Liver (tissue), 9 donors: ENCODE results near the gene ZNF579. TPM values are rescaled to one million over a fixed set of nuclear protein-coding genes. Genes with fewer than 3 reads are reported as not detected.

ENCODE experiments used
- DNase-seq: peaks from one replicate; pipeline ENCODE4 v3.0.0-alpha.2; 2017; ENCODE audit warnings: low spot score
- H3K27ac ChIP-seq, 2 donors: one replicate each; pipeline ENCODE4 v1.7.0; 2013; ENCODE audit warnings: inconsistent platforms in 2 of 2, low read length in 2 of 2, control low read depth in 1 of 2, low read depth in 1 of 2, mild to moderate bottlenecking in 1 of 2
- H3K27me3 ChIP-seq, 4 donors: one replicate each; pipeline versions ENCODE4 v1.6.1 to v1.7.0; 2013; ENCODE audit warnings: low read length in 3 of 4, inconsistent platforms in 1 of 4, mild to moderate bottlenecking in 1 of 4, moderate library complexity in 1 of 4; ENCODE audit not compliant: control insufficient read depth in 4 of 4, insufficient read depth in 4 of 4
- H3K36me3 ChIP-seq, 4 donors: one replicate each; pipeline versions ENCODE4 v1.6.1 to v1.7.0; 2013; ENCODE audit warnings: low read length in 3 of 4, mild to moderate bottlenecking in 3 of 4, low read depth in 1 of 4, moderate library complexity in 1 of 4; ENCODE audit not compliant: control insufficient read depth in 4 of 4, insufficient read depth in 3 of 4
- H3K4me1 ChIP-seq, 4 donors: one replicate each; pipeline versions ENCODE4 v1.6.1 to v1.7.0; 2013; ENCODE audit warnings: low read length in 3 of 4, mild to moderate bottlenecking in 3 of 4, moderate library complexity in 1 of 4; ENCODE audit not compliant: control insufficient read depth in 4 of 4, insufficient read depth in 4 of 4
- H3K4me3 ChIP-seq, 3 donors: one replicate each; pipeline versions ENCODE4 v1.6.1 to v1.7.0; 2013; ENCODE audit warnings: low read length in 3 of 3, control low read depth in 1 of 3, low read depth in 1 of 3, mild to moderate bottlenecking in 1 of 3
- H3K9ac ChIP-seq, 2 donors: one replicate each; pipeline ENCODE4 v1.7.0; 2013; ENCODE audit warnings: low read length in 2 of 2, mild to moderate bottlenecking in 2 of 2, moderate library complexity in 2 of 2, control low read depth in 1 of 2, low read depth in 1 of 2
- H3K9me3 ChIP-seq, 4 donors: one replicate each; pipeline versions ENCODE4 v1.6.1 to v1.7.0; 2013; ENCODE audit warnings: low read length in 3 of 4; ENCODE audit not compliant: control insufficient read depth in 4 of 4
- FOXA1 ChIP-seq: IDR thresholded peaks from 2 replicates; pipeline ENCODE4 v1.6.1; 2016; ENCODE audit warnings: antibody characterized with exemption
- FOXA2 ChIP-seq: IDR thresholded peaks from 2 replicates; pipeline ENCODE4 v1.6.1; 2016; ENCODE audit warnings: antibody characterized with exemption
- GABPA ChIP-seq, 2 donors: IDR thresholded peaks in 1 of 2; conservative IDR thresholded peaks in 1 of 2; 2 replicates each; pipeline ENCODE4 v1.6.1; 2016; ENCODE audit warnings: antibody characterized with exemption in 2 of 2, mild to moderate bottlenecking in 1 of 2, moderate library complexity in 1 of 2
- HNF4A ChIP-seq, 2 donors: conservative IDR thresholded peaks; 2 replicates each; pipeline ENCODE4 v1.6.1; 2016; ENCODE audit warnings: antibody characterized with exemption in 2 of 2, mild to moderate bottlenecking in 2 of 2
- HNF4G ChIP-seq: IDR thresholded peaks from 2 replicates; pipeline ENCODE4 v1.6.1; 2016; ENCODE audit warnings: antibody characterized with exemption
- JUND ChIP-seq, 2 donors: IDR thresholded peaks; 2 replicates each; pipeline ENCODE4 v1.6.1; 2016; ENCODE audit warnings: antibody characterized with exemption in 2 of 2
- NR2F2 ChIP-seq: IDR thresholded peaks from 2 replicates; pipeline ENCODE4 v1.6.1; 2016; ENCODE audit warnings: antibody characterized with exemption
- RAD21 ChIP-seq, 2 donors: IDR thresholded peaks; 2 replicates each; pipeline ENCODE4 v1.6.1; 2016; ENCODE audit warnings: antibody characterized with exemption in 2 of 2, mild to moderate bottlenecking in 2 of 2
- RXRA ChIP-seq, 2 donors: IDR thresholded peaks; 2 replicates each; pipeline ENCODE4 v1.6.1; 2017 to 2018; ENCODE audit warnings: antibody characterized with exemption in 2 of 2, mild to moderate bottlenecking in 1 of 2
- SP1 ChIP-seq: IDR thresholded peaks from 2 replicates; pipeline ENCODE4 v1.6.1; 2018; ENCODE audit warnings: antibody characterized with exemption, mild to moderate bottlenecking
- TAF1 ChIP-seq: conservative IDR thresholded peaks from 2 replicates; pipeline ENCODE4 v1.6.1; 2016; ENCODE audit warnings: antibody characterized with exemption, mild to moderate bottlenecking
- YY1 ChIP-seq: IDR thresholded peaks from 2 replicates; pipeline ENCODE4 v1.6.1; 2016; ENCODE audit warnings: antibody characterized with exemption, mild to moderate bottlenecking
- WGBS: extraction: QIAGEN DNeasy Blood & Tissue Kit; methylation state at CpG from one replicate; pipeline ENCODE4 v1.1.7; 2013; 5-methylcytosine and 5-hydroxymethylcytosine counted together
- polyA plus RNA-seq, 2 donors: library from polyadenylated mRNA; stranded (reverse) in 1 of 2; unstranded in 1 of 2; fragments of 200-250 nt in 1 of 2; fragments of >200 nt in 1 of 2; fragmentation: Nextera tagmentation in 1 of 2; extraction: Ambion mirVana in 1 of 2; gene quantifications; one replicate each; pipeline versions ENCODE4 v1.2.1 to v1.2.3, GENCODE V29; 2013 to 2015
- total RNA-seq, 2 donors: library from RNA; depleted of rRNA; stranded (reverse); fragments of >200 nt; gene quantifications; one replicate each; pipeline ENCODE4 v1.2.3, GENCODE V29; 2014
- TF ChIP-seq, protein P1 (sequence below): IDR thresholded peaks from 2 replicates; pipeline ENCODE4 v1.6.1; 2016; ENCODE audit warnings: antibody characterized with exemption, mild to moderate bottlenecking
- TF ChIP-seq, protein P2 (sequence below): IDR thresholded peaks from 2 replicates; pipeline ENCODE4 v1.6.1; 2016; ENCODE audit warnings: antibody characterized with exemption
- TF ChIP-seq, protein P3 (sequence below): IDR thresholded peaks from 2 replicates; pipeline ENCODE4 v1.6.1; 2016; ENCODE audit warnings: antibody characterized with exemption
- TF ChIP-seq, protein P4 (sequence below): fragments of 150-350 bp; IDR thresholded peaks from 2 replicates; pipeline ENCODE4 v1.5.1; 2017; ENCODE audit warnings: improper control_type of control experiment, low read depth, low read length; ENCODE audit not compliant: missing input control
- TF ChIP-seq, protein P5 (sequence below): IDR thresholded peaks from 2 replicates; pipeline ENCODE4 v1.6.1; 2016; ENCODE audit warnings: antibody characterized with exemption
- donor health status: healthy.
- donor health status: healthy.
- donor health status: healthy.
- donor health status: healthy.
- donor health status: healthy.

The ZNF579 gene
- total and polyA plus RNA-seq, 4 donors = 0.92 to 3.3 (median 1.2) TPM

DNA sequence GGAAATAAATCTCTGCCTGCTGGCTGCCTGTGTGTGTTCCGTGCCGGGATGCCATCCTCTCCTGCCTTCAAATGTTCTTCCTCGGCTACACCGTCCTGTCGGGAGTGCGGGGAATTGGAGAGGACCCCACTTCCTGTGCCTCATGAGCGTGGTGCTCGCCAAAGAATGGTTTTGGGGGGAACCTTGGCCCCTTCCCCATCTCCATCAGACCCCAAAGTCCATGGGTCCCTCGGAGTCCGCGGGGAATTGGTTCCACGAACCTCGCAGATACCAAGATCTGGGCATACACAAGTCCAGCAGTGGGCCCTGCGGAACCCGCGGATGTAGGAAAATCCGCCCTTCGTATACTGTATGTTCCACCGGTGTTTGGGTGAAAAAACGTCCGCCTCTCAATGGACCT, 22.5 kb upstream of the ZNF579 start:
- no peak overlapping the region for H3K4me3 ChIP-seq
- no peak overlapping the region for H3K9ac ChIP-seq
- 90% methylated on average over 21 of the region's 21 CpGs for WGBS
- no peaks in the 10 kb centered on the region for H3K36me3 ChIP-seq
- no peak for DNase-seq
- H3K4me1 ChIP-seq = peaks cover 1 to 30% (median 26%) of the 10 kb centered on the region in 4 donors
- TF ChIP-seq, protein P1, sequence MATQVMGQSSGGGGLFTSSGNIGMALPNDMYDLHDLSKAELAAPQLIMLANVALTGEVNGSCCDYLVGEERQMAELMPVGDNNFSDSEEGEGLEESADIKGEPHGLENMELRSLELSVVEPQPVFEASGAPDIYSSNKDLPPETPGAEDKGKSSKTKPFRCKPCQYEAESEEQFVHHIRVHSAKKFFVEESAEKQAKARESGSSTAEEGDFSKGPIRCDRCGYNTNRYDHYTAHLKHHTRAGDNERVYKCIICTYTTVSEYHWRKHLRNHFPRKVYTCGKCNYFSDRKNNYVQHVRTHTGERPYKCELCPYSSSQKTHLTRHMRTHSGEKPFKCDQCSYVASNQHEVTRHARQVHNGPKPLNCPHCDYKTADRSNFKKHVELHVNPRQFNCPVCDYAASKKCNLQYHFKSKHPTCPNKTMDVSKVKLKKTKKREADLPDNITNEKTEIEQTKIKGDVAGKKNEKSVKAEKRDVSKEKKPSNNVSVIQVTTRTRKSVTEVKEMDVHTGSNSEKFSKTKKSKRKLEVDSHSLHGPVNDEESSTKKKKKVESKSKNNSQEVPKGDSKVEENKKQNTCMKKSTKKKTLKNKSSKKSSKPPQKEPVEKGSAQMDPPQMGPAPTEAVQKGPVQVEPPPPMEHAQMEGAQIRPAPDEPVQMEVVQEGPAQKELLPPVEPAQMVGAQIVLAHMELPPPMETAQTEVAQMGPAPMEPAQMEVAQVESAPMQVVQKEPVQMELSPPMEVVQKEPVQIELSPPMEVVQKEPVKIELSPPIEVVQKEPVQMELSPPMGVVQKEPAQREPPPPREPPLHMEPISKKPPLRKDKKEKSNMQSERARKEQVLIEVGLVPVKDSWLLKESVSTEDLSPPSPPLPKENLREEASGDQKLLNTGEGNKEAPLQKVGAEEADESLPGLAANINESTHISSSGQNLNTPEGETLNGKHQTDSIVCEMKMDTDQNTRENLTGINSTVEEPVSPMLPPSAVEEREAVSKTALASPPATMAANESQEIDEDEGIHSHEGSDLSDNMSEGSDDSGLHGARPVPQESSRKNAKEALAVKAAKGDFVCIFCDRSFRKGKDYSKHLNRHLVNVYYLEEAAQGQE = no peak
- TF ChIP-seq RAD21 (IDR thresholded peaks at IDR 0.05) = no peak
- TF ChIP-seq, protein P2, sequence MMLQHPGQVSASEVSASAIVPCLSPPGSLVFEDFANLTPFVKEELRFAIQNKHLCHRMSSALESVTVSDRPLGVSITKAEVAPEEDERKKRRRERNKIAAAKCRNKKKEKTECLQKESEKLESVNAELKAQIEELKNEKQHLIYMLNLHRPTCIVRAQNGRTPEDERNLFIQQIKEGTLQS = no peak
- TF ChIP-seq YY1 = no peak
- no peak for TF ChIP-seq GABPA (IDR thresholded peaks at IDR 0.05 in 1 of 2, conservative IDR thresholded peaks at IDR 0.05 in 1 of 2)
- TF ChIP-seq SP1 = no peak
- TF ChIP-seq, protein P3, sequence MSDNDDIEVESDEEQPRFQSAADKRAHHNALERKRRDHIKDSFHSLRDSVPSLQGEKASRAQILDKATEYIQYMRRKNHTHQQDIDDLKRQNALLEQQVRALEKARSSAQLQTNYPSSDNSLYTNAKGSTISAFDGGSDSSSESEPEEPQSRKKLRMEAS = no peak
- TF ChIP-seq NR2F2 = no peak
- TF ChIP-seq FOXA2 = no peak
- no peak for TF ChIP-seq HNF4A (conservative IDR thresholded peaks at IDR 0.05)
- TF ChIP-seq JUND (IDR thresholded peaks at IDR 0.05) = no peak
- TF ChIP-seq, protein P4, sequence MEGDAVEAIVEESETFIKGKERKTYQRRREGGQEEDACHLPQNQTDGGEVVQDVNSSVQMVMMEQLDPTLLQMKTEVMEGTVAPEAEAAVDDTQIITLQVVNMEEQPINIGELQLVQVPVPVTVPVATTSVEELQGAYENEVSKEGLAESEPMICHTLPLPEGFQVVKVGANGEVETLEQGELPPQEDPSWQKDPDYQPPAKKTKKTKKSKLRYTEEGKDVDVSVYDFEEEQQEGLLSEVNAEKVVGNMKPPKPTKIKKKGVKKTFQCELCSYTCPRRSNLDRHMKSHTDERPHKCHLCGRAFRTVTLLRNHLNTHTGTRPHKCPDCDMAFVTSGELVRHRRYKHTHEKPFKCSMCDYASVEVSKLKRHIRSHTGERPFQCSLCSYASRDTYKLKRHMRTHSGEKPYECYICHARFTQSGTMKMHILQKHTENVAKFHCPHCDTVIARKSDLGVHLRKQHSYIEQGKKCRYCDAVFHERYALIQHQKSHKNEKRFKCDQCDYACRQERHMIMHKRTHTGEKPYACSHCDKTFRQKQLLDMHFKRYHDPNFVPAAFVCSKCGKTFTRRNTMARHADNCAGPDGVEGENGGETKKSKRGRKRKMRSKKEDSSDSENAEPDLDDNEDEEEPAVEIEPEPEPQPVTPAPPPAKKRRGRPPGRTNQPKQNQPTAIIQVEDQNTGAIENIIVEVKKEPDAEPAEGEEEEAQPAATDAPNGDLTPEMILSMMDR = no peak
- TF ChIP-seq TAF1 = no peak
- TF ChIP-seq RXRA (IDR thresholded peaks at IDR 0.05) = no peak
- no peak for TF ChIP-seq HNF4G
- TF ChIP-seq, protein P5, sequence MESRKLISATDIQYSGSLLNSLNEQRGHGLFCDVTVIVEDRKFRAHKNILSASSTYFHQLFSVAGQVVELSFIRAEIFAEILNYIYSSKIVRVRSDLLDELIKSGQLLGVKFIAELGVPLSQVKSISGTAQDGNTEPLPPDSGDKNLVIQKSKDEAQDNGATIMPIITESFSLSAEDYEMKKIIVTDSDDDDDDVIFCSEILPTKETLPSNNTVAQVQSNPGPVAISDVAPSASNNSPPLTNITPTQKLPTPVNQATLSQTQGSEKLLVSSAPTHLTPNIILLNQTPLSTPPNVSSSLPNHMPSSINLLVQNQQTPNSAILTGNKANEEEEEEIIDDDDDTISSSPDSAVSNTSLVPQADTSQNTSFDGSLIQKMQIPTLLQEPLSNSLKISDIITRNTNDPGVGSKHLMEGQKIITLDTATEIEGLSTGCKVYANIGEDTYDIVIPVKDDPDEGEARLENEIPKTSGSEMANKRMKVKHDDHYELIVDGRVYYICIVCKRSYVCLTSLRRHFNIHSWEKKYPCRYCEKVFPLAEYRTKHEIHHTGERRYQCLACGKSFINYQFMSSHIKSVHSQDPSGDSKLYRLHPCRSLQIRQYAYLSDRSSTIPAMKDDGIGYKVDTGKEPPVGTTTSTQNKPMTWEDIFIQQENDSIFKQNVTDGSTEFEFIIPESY = no peak
- TF ChIP-seq FOXA1 = no peak
- no peaks in the 10 kb centered on the region for H3K9me3 ChIP-seq
- no peak overlapping the region for H3K27ac ChIP-seq
- H3K27me3 ChIP-seq = no peaks in the 10 kb centered on the region
